ENCODE data around the gene ITGA2. TPM values are rescaled to one million over a fixed set of nuclear protein-coding genes. Genes with fewer than 3 reads are reported as not detected.

The ITGA2 gene
- total RNA-seq, 1 experiment from 2014 or later: 36.6 TPM

DNA sequence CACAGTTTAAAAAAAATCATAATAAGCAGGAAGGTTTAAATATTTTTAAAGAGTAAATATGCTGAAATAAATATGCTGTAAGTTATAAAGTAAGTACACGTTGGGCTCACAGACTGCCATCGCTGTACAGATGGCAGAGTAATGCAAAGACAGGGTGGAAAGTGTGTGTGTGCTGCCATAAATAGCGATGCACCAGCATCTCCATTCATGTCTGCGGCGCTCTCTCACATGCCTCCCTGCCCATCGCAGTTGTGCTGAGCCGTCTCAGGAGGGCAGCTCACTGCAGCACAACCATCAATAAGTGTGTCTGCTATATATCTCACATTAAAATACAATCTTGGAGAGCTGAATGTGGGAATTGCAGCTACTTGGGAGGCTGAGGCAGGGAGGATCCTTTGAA is 106.1 kb downstream of the ITGA2 start:
- no peak overlapping the region for H3K27ac ChIP-seq (ENCODE audit: low read depth, low read length)
- no peaks in the 10 kb centered on the region for H4K20me1 ChIP-seq (ENCODE audit: insufficient read depth)
- H3K9me2 ChIP-seq (ENCODE audit: insufficient read depth): no peaks in the 10 kb centered on the region
- RAD21 ChIA-PET (ENCODE audit: low non-redundant PET in 1 of 2, low total read pairs in 2 of 2, uncharacterized antibody in 2 of 2, unreplicated experiment in 2 of 2): interaction anchor here in 1 of 2 experiments (1.0 kb wide), 1 partner anchor 146 kb away, joined by 4 read pairs; no protein-coding TSS in a partner anchor
- no peak overlapping the region for H2AFZ ChIP-seq (ENCODE audit: low read depth, low read length, poor library complexity, severe bottlenecking)
- H3K27me3 ChIP-seq (ENCODE audit: insufficient read depth, low read length): no peaks in the 10 kb centered on the region
- H3K79me2 ChIP-seq (ENCODE audit: insufficient read depth, low read length): no peaks in the 10 kb centered on the region
- no peak overlapping the region for H3K4me2 ChIP-seq (ENCODE audit: low read length)
- no peak overlapping the region for H3K4me3 ChIP-seq (replicated peaks in 1 of 2; ENCODE audit: low read depth in 1 of 2, low read length in 2 of 2)
- no TSS peak for BruUV-seq (replicated peaks)
- no peak for ATAC-seq
- no peak overlapping the region for H3K9ac ChIP-seq (ENCODE audit: low read length)
- peaks cover 18 to 33% of the 10 kb centered on the region in 2 experiments; a peak in 2 of 4 replicates for H3K36me3 ChIP-seq (ENCODE audit: control insufficient read depth in 1 of 2, insufficient read depth in 2 of 2, low read length in 2 of 2)
- peaks cover 5 to 8% of the 10 kb centered on the region in 2 experiments; a peak in 3 of 4 replicates for H3K4me1 ChIP-seq (ENCODE audit: control insufficient read depth in 1 of 2, insufficient read depth in 2 of 2, low read length in 2 of 2)
- DNase-seq (ENCODE audit: low read depth, low spot score): no peak
- H3K9me3 ChIP-seq (ENCODE audit: control insufficient read depth in 1 of 2, insufficient read depth in 1 of 2, low read depth in 1 of 2, low read length in 2 of 2): no peaks in the 10 kb centered on the region
- intact Hi-C loops (cut with micrococcal nuclease): no loop called here
- POLR2A ChIA-PET: no interaction called here
- TF ChIP-seq ZFX (IDR thresholded peaks at IDR 0.05) (no peak), POLR2AphosphoS5 (IDR thresholded peaks at IDR 0.05; ENCODE audit: low read depth, low read length) (no peak), EGR1 (IDR thresholded peaks at IDR 0.05; ENCODE audit: low read depth) (no peak), YY1 (IDR thresholded peaks at IDR 0.05; ENCODE audit: extremely low read depth, insufficient replicate concordance, low read depth, low read length) (no peak), JUND (IDR thresholded peaks at IDR 0.05) (no peak), SP1 (IDR thresholded peaks at IDR 0.05; ENCODE audit: low read depth) (no peak), TCF7L2 (IDR thresholded peaks at IDR 0.05; ENCODE audit: borderline replicate concordance, extremely low read depth, insufficient read depth, insufficient read length) (no peak), CBX3 (IDR thresholded peaks at IDR 0.05; ENCODE audit: low read depth) (no peak), ZNF274 (IDR thresholded peaks at IDR 0.05; ENCODE audit: low read depth, low read length) (no peak), EZH2 (IDR thresholded peaks at IDR 0.05) (no peak), ELF1 (IDR thresholded peaks at IDR 0.05; ENCODE audit: borderline replicate concordance, low read depth) (no peak), RAD21 (IDR thresholded peaks at IDR 0.05; ENCODE audit: low read depth) (no peak), POLR2A (IDR thresholded peaks at IDR 0.05; ENCODE audit: borderline replicate concordance, extremely low read depth, insufficient read depth, insufficient read length) (no peak)
- TF ChIP-seq, protein P1, sequence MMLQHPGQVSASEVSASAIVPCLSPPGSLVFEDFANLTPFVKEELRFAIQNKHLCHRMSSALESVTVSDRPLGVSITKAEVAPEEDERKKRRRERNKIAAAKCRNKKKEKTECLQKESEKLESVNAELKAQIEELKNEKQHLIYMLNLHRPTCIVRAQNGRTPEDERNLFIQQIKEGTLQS (IDR thresholded peaks at IDR 0.05): no peak
- TF ChIP-seq, protein P2, sequence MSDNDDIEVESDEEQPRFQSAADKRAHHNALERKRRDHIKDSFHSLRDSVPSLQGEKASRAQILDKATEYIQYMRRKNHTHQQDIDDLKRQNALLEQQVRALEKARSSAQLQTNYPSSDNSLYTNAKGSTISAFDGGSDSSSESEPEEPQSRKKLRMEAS (IDR thresholded peaks at IDR 0.05): no peak
- TF ChIP-seq, protein P3, sequence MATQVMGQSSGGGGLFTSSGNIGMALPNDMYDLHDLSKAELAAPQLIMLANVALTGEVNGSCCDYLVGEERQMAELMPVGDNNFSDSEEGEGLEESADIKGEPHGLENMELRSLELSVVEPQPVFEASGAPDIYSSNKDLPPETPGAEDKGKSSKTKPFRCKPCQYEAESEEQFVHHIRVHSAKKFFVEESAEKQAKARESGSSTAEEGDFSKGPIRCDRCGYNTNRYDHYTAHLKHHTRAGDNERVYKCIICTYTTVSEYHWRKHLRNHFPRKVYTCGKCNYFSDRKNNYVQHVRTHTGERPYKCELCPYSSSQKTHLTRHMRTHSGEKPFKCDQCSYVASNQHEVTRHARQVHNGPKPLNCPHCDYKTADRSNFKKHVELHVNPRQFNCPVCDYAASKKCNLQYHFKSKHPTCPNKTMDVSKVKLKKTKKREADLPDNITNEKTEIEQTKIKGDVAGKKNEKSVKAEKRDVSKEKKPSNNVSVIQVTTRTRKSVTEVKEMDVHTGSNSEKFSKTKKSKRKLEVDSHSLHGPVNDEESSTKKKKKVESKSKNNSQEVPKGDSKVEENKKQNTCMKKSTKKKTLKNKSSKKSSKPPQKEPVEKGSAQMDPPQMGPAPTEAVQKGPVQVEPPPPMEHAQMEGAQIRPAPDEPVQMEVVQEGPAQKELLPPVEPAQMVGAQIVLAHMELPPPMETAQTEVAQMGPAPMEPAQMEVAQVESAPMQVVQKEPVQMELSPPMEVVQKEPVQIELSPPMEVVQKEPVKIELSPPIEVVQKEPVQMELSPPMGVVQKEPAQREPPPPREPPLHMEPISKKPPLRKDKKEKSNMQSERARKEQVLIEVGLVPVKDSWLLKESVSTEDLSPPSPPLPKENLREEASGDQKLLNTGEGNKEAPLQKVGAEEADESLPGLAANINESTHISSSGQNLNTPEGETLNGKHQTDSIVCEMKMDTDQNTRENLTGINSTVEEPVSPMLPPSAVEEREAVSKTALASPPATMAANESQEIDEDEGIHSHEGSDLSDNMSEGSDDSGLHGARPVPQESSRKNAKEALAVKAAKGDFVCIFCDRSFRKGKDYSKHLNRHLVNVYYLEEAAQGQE (IDR thresholded peaks at IDR 0.05; ENCODE audit: low read depth): no peak
- TF ChIP-seq, protein P4, sequence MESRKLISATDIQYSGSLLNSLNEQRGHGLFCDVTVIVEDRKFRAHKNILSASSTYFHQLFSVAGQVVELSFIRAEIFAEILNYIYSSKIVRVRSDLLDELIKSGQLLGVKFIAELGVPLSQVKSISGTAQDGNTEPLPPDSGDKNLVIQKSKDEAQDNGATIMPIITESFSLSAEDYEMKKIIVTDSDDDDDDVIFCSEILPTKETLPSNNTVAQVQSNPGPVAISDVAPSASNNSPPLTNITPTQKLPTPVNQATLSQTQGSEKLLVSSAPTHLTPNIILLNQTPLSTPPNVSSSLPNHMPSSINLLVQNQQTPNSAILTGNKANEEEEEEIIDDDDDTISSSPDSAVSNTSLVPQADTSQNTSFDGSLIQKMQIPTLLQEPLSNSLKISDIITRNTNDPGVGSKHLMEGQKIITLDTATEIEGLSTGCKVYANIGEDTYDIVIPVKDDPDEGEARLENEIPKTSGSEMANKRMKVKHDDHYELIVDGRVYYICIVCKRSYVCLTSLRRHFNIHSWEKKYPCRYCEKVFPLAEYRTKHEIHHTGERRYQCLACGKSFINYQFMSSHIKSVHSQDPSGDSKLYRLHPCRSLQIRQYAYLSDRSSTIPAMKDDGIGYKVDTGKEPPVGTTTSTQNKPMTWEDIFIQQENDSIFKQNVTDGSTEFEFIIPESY (IDR thresholded peaks at IDR 0.05; ENCODE audit: extremely low read depth, insufficient replicate concordance, low read length): no peak
- CTCF ChIA-PET: interaction anchor here (1.6 to 7.4 kb wide), 2 partner anchors 10 to 146 kb away, joined by 6 to 83 read pairs; no protein-coding TSS in a partner anchor
